ENCODE results near the gene BNIP3. TPM values are rescaled to one million over a fixed set of nuclear protein-coding genes. Genes with fewer than 3 reads are reported as not detected.

The BNIP3 gene
- total RNA-seq, 2 donors from 2014 or later: 33.6 to 81.5 TPM

DNA sequence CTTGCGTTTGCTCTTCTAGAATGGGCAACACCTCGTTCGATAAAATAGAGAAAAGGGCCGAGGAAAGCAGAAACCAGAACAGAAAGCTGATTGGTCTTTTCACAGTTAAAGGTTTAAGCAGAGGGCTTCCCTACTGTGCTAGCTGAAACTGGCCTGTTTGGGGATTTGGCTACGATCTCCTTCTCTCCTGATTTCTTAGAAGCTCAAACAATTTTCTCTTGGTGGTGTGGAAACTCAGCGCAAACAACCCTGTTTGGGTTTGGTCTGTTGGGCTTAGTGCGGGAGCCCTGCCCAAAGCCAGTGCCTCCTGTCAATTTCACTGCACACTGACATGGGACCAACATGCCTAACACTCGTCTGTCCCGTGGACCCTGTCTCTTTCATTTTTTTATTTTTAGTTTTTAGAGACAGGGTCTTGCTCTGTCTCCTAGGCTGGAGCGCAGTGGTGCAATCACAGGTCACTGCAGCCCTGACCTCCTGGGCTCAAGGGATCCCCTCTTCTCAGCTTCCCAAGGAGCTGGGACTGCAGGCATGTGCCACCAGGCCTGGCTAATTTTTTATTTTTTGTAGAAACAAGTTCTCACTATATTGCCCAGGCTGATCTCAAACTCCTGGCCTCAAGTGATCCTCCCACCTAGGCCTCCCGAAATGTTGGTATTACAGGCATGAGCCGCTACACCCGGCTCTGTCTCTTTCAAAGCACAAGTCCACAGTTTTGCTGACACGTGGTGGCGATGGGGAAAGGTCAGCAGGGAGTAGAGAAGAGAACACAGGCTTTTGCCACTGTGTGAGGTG is 16.5 kb upstream of the BNIP3 start:
- ATAC-seq (ENCODE audit: insufficient number of reproducible peaks, low FRiP score, low read depth) (no peak), DNase-seq (ENCODE audit: low spot score) (no peak)
- H3K27me3 ChIP-seq (replicated peaks; ENCODE audit: insufficient read depth): no peaks in the 10 kb centered on the region
- no peak overlapping the region for H3K4me3 ChIP-seq
- H3K36me3 ChIP-seq: no peaks in the 10 kb centered on the region
- peak overlapping the region in 1 of 2 donors; percentile 19 for H3K27ac ChIP-seq
- H3K9me3 ChIP-seq: no peaks in the 10 kb centered on the region
- TF ChIP-seq, protein P1, sequence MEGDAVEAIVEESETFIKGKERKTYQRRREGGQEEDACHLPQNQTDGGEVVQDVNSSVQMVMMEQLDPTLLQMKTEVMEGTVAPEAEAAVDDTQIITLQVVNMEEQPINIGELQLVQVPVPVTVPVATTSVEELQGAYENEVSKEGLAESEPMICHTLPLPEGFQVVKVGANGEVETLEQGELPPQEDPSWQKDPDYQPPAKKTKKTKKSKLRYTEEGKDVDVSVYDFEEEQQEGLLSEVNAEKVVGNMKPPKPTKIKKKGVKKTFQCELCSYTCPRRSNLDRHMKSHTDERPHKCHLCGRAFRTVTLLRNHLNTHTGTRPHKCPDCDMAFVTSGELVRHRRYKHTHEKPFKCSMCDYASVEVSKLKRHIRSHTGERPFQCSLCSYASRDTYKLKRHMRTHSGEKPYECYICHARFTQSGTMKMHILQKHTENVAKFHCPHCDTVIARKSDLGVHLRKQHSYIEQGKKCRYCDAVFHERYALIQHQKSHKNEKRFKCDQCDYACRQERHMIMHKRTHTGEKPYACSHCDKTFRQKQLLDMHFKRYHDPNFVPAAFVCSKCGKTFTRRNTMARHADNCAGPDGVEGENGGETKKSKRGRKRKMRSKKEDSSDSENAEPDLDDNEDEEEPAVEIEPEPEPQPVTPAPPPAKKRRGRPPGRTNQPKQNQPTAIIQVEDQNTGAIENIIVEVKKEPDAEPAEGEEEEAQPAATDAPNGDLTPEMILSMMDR (IDR thresholded peaks at IDR 0.05): no peak
- H3K4me1 ChIP-seq (ENCODE audit: control insufficient read depth in 1 of 2, low read depth in 2 of 2): peaks cover 0 to 16% of the 10 kb centered on the region in 2 donors

GRCh38 chr10:131997366-131998049 is 15.8 kb upstream of the BNIP3 start:
- ATAC-seq (ENCODE audit: insufficient number of reproducible peaks, low FRiP score, low read depth): no peak

GRCh38 chr10:131996466-131997365 is 15.0 kb upstream of the BNIP3 start:
- TF ChIP-seq, protein P1 (IDR thresholded peaks at IDR 0.05): no peak
- no peak for ATAC-seq (ENCODE audit: insufficient number of reproducible peaks, low FRiP score, low read depth)
- Histone ChIP-seq H3K4me3 (no peak overlapping the region), H3K4me1 (ENCODE audit: control insufficient read depth in 1 of 2, low read depth in 2 of 2) (peaks cover 0 to 16% of the 10 kb centered on the region in 2 donors), H3K27ac (no peak overlapping the region), H3K9me3 (no peaks in the 10 kb centered on the region), H3K36me3 (no peaks in the 10 kb centered on the region), H3K27me3 (replicated peaks; ENCODE audit: insufficient read depth) (no peaks in the 10 kb centered on the region)
- DNase-seq (ENCODE audit: low spot score): no peak

More at GRCh38 chr10:131997366-131998049, 15.8 kb upstream of the BNIP3 start:
- no peak overlapping the region for H3K4me3 ChIP-seq
- no peaks in the 10 kb centered on the region for H3K9me3 ChIP-seq
- no peak for DNase-seq (ENCODE audit: low spot score)
- no peaks in the 10 kb centered on the region for H3K36me3 ChIP-seq
- peaks cover 0 to 16% of the 10 kb centered on the region in 2 donors for H3K4me1 ChIP-seq (ENCODE audit: control insufficient read depth in 1 of 2, low read depth in 2 of 2)
- TF ChIP-seq, protein P1 (IDR thresholded peaks at IDR 0.05): no peak
- H3K27me3 ChIP-seq (replicated peaks; ENCODE audit: insufficient read depth): no peaks in the 10 kb centered on the region
- H3K27ac ChIP-seq: peak overlapping the region in 1 of 2 donors; percentile 19

DNA sequence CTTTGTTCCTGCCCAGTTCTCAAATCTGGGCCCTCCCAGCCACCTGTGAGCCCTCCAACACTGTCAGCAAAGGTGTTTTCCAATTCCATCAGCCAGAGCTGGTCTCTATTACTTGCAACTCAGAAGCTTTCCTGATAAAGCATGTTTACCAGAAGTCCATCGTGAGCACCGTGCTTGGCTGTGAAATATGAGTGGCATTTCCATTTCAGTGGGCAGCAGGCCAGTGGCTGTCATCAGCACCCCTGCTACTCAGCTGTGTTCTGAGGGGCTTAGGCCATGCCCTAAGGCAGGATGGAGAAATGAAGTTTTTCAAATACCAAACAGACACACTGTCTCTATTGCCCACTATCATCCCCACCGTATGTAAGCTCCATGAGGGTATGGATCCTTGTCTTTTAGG is 12.7 kb upstream of the BNIP3 start:
- TF ChIP-seq, protein P1 (IDR thresholded peaks at IDR 0.05): no peak

More for the DNA sequence above, 12.7 kb upstream of the BNIP3 start:
- no peaks in the 10 kb centered on the region for H3K9me3 ChIP-seq
- H3K27me3 ChIP-seq (replicated peaks; ENCODE audit: insufficient read depth): no peaks in the 10 kb centered on the region
- ATAC-seq (ENCODE audit: insufficient number of reproducible peaks, low FRiP score, low read depth) (no peak), DNase-seq (ENCODE audit: low spot score) (no peak)
- H3K4me3 ChIP-seq: no peak overlapping the region
- peaks cover 0 to 16% of the 10 kb centered on the region in 2 donors for H3K4me1 ChIP-seq (ENCODE audit: control insufficient read depth in 1 of 2, low read depth in 2 of 2)
- no peaks in the 10 kb centered on the region for H3K36me3 ChIP-seq
- H3K27ac ChIP-seq: no peak overlapping the region
